SU-DHL-6 (cell line): ENCODE measurements around the gene PRKN.

Experiments used
- CTCF ChIP-seq: fragments of 200-600 bp; sonication (generic); IDR thresholded peaks from one replicate; pipeline ENCODE4 v1.5.1; 2017; ENCODE audit warnings: antibody characterized with exemption, mild to moderate bottlenecking, low read length, moderate library complexity; ENCODE audit not compliant: insufficient read depth, poor library complexity, severe bottlenecking
- EZH2phosphoT487 ChIP-seq: fragments of 200-600 bp; sonication (generic), shearing (Covaris generic); conservative IDR thresholded peaks from 2 replicates; pipeline ENCODE4 v1.6.1; 2018; ENCODE audit warnings: mild to moderate bottlenecking, antibody characterized with exemption, low read length, moderate library complexity, mixed read lengths

GRCh38 chr6:162683135-162683534, 44.4 kb downstream of the PRKN start:
- TF ChIP-seq CTCF (no peak), EZH2phosphoT487 (no peak)
